BE2C (cell line): ENCODE data around the gene XXYLT1.

Source experiments
- DNase-seq: peaks from one replicate; pipeline ENCODE4 v3.0.0-alpha.2; 2020
- H3K27me3 ChIP-seq: fragments of 250-450 bp; sonication (Bioruptor Pico); 2 replicates; pipeline ENCODE4 v1.5.1; 2020; ENCODE audit warnings: mild to moderate bottlenecking
- H3K36me3 ChIP-seq: fragments of 250-450 bp; sonication (Bioruptor Pico); 2 replicates; pipeline ENCODE4 v1.5.1; 2020; ENCODE audit warnings: mild to moderate bottlenecking
- H3K4me1 ChIP-seq: fragments of 250-450 bp; sonication (Bioruptor Pico); 2 replicates; pipeline ENCODE4 v1.5.1; 2020
- H3K4me3 ChIP-seq: 2 replicates; pipeline ENCODE4 v1.5.1; 2011; ENCODE audit warnings: low read depth, low read length
- H3K9me3 ChIP-seq: fragments of 250-450 bp; sonication (Bioruptor Pico); 2 replicates; pipeline ENCODE4 v1.5.1; 2020
- TF ChIP-seq, protein P1 (sequence below): IDR thresholded peaks from 2 replicates; pipeline ENCODE4 v1.5.1; 2012; ENCODE audit warnings: mild to moderate bottlenecking, low read depth, low read length

XXYLT1 gene

DNA sequence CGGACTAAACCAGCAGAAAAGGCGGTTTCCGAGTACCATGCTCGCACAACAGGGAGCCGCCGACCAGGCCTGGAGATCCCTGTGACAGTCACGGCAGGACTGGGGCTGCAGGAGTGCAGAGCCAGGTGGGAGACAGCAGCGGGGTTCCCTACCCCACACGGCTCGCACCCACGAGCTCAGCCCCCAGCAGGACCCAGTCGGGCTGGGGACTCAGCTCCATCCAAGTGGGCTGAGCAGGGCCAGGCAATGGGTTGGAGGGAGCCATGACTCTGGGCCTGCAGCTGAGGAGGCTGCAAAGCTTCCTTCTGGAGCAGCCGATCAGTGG is 15.8 kb downstream of the XXYLT1 start:
- peaks cover 28% of the 10 kb centered on the region for H3K4me1 ChIP-seq
- H3K9me3 ChIP-seq = no peaks in the 10 kb centered on the region
- no peak overlapping the region for H3K4me3 ChIP-seq
- H3K27me3 ChIP-seq = no peaks in the 10 kb centered on the region
- no peaks in the 10 kb centered on the region; the same call in 1 of the 2 replicates for H3K36me3 ChIP-seq
- no peak for DNase-seq
- TF ChIP-seq, protein P1, sequence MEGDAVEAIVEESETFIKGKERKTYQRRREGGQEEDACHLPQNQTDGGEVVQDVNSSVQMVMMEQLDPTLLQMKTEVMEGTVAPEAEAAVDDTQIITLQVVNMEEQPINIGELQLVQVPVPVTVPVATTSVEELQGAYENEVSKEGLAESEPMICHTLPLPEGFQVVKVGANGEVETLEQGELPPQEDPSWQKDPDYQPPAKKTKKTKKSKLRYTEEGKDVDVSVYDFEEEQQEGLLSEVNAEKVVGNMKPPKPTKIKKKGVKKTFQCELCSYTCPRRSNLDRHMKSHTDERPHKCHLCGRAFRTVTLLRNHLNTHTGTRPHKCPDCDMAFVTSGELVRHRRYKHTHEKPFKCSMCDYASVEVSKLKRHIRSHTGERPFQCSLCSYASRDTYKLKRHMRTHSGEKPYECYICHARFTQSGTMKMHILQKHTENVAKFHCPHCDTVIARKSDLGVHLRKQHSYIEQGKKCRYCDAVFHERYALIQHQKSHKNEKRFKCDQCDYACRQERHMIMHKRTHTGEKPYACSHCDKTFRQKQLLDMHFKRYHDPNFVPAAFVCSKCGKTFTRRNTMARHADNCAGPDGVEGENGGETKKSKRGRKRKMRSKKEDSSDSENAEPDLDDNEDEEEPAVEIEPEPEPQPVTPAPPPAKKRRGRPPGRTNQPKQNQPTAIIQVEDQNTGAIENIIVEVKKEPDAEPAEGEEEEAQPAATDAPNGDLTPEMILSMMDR = no peak

DNA sequence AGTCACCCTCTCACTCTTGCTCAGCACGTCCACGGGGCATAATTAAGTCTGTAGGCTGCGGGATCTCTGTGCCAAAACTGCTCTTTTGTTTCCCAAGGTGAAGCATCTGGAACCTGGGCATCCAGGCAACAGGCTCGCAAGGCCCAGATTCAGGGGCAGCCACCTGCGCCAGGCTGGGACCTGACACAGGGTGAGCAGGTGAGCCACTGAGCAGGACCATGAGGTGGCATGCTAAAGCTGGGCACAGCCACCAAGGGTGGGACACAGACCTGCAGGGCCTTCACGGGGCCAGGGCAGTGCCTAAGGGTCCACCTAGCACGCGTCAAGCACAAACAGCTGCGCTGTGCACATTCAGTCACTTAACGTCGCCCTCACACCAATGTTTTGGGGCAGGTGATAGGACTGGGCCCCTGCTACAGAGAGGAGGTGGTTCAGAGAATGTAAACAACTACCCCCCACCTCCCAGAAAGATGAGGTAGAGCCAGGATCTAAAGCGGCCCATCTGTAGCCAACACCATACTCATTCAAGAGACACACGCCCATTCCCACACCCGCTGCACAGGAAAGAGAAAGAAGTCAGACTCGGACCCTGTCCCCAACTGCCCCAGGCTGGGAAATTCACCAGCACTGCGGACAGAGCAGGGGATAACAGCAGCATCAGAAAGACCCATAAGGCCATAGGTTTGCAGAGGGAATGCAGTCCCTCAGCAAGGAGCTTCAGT is 16.3 kb downstream of the XXYLT1 start:
- Histone ChIP-seq H3K4me3 (no peak overlapping the region), H3K27me3 (no peaks in the 10 kb centered on the region), H3K36me3 (no peaks in the 10 kb centered on the region; the same call in 1 of the 2 replicates), H3K4me1 (peaks cover 28% of the 10 kb centered on the region), H3K9me3 (no peaks in the 10 kb centered on the region)
- DNase-seq = no peak
- TF ChIP-seq, protein P1 = no peak

DNA sequence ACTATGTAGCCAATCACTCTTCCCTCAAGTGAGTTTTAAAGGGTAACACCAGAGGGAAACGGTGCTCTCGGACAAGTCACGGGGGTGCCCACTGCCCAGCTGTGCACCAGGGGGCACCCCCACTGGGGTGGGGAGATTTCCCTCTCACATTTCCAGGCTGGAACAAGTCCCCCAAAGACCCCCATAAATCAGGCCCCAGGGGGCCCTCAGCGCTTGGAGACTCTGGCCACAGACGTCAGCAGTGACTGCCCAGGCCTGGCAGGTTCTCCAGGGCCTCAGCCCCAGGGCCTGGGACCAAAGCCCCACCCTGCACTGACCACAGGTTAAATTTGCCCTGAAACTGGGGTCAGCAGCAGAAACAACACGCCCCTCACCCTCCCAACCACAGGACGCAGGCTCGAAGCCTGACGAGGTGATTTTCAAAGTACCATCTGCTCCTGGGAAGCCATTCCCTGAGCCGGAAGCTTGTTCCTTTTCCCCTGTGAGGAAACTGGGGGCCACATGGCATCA is 17.0 kb downstream of the XXYLT1 start:
- H3K27me3 ChIP-seq = no peaks in the 10 kb centered on the region
- DNase-seq = no peak
- H3K4me1 ChIP-seq = peaks cover 25% of the 10 kb centered on the region

DNA sequence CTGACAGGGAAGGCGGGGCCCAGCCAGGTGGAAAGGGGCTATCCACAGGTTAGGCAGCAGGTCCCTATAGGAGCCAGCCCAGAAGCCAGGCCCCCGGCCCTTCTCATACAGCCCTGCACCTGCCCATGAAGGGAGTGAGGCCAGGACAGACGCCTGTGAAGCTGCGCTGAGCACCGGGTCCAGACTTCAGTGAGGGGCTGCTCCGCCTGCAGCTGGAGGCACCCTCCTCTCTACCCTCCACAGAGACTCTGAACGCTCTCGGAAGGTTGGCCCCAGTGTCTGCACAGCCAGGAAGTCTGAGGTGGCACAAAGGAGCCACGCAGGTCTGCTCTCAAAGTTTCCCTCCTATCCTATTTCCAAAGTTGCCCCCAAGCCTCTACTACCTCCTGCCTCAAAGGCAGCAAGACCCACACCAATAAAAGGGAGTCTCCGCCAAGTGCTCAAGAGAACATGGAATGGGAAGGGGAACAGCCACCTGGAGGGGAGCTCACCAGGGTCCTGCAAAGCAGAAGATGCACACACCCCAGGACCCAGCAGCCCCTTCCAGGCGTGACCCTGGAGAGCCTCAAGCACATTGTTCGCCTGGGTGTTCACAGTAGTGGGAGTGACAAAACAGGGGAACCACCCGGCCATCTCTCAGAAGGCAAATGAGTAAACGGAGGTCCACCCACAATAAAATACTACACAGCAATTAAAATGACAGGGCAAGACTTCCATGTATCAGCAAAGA is 19.5 kb downstream of the XXYLT1 start:
- H3K9me3 ChIP-seq = no peaks in the 10 kb centered on the region
- TF ChIP-seq, protein P1 = no peak
- H3K27me3 ChIP-seq = no peaks in the 10 kb centered on the region
- DNase-seq = no peak
- H3K4me1 ChIP-seq = peaks cover 23% of the 10 kb centered on the region
- H3K36me3 ChIP-seq = no peaks in the 10 kb centered on the region; the same call in 1 of the 2 replicates
- H3K4me3 ChIP-seq = no peak overlapping the region

More for the DNA sequence above, 17.0 kb downstream of the XXYLT1 start:
- Histone ChIP-seq H3K36me3 (no peaks in the 10 kb centered on the region; the same call in 1 of the 2 replicates), H3K9me3 (no peaks in the 10 kb centered on the region), H3K4me3 (no peak overlapping the region)
- TF ChIP-seq, protein P1 = no peak

DNA sequence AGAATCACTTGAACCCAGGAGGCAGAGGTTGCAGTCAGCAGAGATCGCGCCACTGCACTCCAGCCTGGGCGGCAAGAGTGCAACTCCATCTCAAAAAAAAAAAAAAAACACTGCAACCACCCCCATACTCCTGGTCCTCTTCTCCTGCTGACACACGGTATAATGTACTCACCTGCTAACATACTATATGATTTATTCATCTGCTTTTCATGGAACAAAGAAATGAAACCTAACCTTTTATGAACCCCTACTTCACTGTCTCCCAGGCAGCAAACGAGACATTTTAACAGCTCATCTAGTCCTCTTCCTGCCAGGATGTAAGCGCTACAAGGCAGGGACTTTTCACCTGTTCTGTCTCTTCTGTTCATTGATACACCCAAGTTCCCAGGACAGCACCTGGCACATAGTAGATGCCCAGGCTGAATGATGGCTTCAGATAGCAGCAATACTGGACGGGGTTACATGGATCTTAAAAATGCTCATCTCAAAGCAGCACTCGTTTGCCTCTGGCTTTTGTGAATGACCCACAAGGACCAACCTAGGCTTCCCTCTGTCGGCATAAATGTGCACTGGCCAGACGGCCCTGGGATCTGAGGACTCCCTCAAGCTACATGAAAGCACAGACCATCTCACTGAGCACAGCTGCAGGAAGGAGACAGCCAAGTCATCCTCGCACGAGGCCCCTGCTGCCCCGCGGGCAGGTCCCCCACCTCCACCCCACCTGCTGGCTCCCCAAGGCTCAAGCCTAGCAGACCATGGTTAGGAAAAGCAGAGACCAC is 20.3 kb downstream of the XXYLT1 start:
- Histone ChIP-seq H3K4me3 (no peak overlapping the region), H3K27me3 (no peaks in the 10 kb centered on the region), H3K4me1 (peaks cover 31% of the 10 kb centered on the region), H3K36me3 (no peaks in the 10 kb centered on the region), H3K9me3 (no peaks in the 10 kb centered on the region)
- TF ChIP-seq, protein P1 = peak; percentile 62
- peak; percentile 63 for DNase-seq
